Calu3 (cell line): ENCODE measurements around the gene SSNA1. TPM values are rescaled to one million over a fixed set of nuclear protein-coding genes. Genes with fewer than 3 reads are reported as not detected.

Experiments used
- BruUV-seq: library from RNA; stranded (reverse); fragments of 400-500 nt; replicated peaks from 2 replicates; lab custom pipeline; 2021; lab: Mats Ljungman, UMichigan
- CTCF ChIA-PET: fragments of 300-600 bp; sonication (Branson Sonifier 250); formaldehyde crosslinking; loops from one replicate; lab custom pipeline; 2022; ENCODE audit warnings: antibody characterized with exemption; lab: Charles Lee
- DNase-seq: peaks from one replicate; pipeline ENCODE4 v3.0.0; 2022
- H3K27ac Mint-ChIP-seq: one replicate; pipeline ENCODE4 v1.8.0; 2022; ENCODE audit warnings: mixed read lengths; ENCODE audit not compliant: unreplicated experiment
- H3K27me3 Mint-ChIP-seq: one replicate; pipeline ENCODE4 v1.8.0; 2022; ENCODE audit warnings: mixed read lengths; ENCODE audit not compliant: unreplicated experiment
- H3K36me3 Mint-ChIP-seq: one replicate; pipeline ENCODE4 v1.8.0; 2022; ENCODE audit warnings: mild to moderate bottlenecking, moderate library complexity, mixed read lengths; ENCODE audit not compliant: insufficient read depth, unreplicated experiment
- H3K4me1 Mint-ChIP-seq: one replicate; pipeline ENCODE4 v1.8.0; 2022; ENCODE audit warnings: mild to moderate bottlenecking, low read depth, mixed read lengths; ENCODE audit not compliant: unreplicated experiment
- H3K4me3 Mint-ChIP-seq: one replicate; pipeline ENCODE4 v1.8.0; 2022; ENCODE audit warnings: mild to moderate bottlenecking, low read depth, moderate library complexity, mixed read lengths; ENCODE audit not compliant: unreplicated experiment
- H3K9me3 Mint-ChIP-seq: one replicate; pipeline ENCODE4 v1.8.0; 2022; ENCODE audit warnings: low read depth, mixed read lengths; ENCODE audit not compliant: unreplicated experiment
- intact Hi-C: fragments of 100-400 bp; cut with micrococcal nuclease; formaldehyde crosslinking; loops from one replicate; pipeline ENCODE4 v1.10.0; 2022; ENCODE audit not compliant: unreplicated experiment
- total RNA-seq: library from RNA; stranded (reverse); gene quantifications from 2 replicates; pipeline ENCODE4 v1.2.3, GENCODE V29; 2022
- TF ChIP-seq, protein P1 (sequence below): fragments of 200-600 bp; IDR thresholded peaks from one replicate; pipeline ENCODE4 v1.8.0; 2022; ENCODE audit warnings: antibody characterized with exemption; ENCODE audit not compliant: unreplicated experiment

SSNA1 gene
- total RNA-seq, 1 experiment from 2014 or later = 41.9 TPM

DNA sequence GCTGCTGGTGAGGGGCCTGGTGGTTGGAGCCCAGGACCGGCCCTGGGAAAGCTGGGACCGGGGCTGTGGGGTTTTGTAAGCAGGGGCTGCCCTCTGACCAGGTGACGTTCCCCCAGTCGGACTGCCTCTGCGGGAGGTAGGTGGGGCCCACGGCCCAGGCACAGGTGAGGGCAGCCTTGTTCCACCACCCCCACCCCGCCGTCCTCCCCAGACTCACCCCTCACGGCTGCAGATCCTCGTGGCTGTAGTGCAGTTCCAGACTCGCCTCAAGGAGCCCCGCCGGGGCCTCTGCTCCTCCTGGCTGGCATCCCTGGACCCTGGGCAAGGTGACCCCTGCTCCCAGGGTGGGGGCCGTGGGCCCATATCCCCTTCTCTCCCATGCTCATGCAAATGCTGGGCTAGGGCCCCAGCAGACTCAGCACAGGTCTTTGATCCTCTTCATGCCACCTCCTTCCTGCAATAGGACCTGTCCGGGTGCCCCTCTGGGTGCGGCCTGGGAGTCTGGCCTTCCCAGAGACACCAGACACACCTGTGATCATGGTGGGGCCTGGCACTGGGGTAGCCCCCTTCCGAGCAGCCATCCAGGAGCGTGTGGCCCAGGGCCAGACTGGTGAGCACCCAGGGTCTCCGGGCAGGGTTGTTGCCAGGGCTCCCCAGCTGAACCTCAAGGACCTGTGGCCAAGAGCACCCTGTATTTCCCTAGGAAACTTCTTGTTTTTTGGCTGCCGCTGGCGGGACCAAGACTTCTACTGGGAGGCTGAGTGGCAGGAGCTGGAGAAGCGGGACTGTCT is 26.9 kb downstream of the SSNA1 start:
- TF ChIP-seq, protein P1, sequence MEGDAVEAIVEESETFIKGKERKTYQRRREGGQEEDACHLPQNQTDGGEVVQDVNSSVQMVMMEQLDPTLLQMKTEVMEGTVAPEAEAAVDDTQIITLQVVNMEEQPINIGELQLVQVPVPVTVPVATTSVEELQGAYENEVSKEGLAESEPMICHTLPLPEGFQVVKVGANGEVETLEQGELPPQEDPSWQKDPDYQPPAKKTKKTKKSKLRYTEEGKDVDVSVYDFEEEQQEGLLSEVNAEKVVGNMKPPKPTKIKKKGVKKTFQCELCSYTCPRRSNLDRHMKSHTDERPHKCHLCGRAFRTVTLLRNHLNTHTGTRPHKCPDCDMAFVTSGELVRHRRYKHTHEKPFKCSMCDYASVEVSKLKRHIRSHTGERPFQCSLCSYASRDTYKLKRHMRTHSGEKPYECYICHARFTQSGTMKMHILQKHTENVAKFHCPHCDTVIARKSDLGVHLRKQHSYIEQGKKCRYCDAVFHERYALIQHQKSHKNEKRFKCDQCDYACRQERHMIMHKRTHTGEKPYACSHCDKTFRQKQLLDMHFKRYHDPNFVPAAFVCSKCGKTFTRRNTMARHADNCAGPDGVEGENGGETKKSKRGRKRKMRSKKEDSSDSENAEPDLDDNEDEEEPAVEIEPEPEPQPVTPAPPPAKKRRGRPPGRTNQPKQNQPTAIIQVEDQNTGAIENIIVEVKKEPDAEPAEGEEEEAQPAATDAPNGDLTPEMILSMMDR = no peak
- no TSS peak for BruUV-seq
- peaks cover 46% of the 10 kb centered on the region for H3K36me3 Mint-ChIP-seq
- H3K27ac Mint-ChIP-seq = no peak overlapping the region
- intact Hi-C loops = no loop called here
- CTCF ChIA-PET = interaction anchor here (1.1 to 1.7 kb wide), 3 partner anchors 8 to 20 kb away, joined by 3 to 4 read pairs (median 4); partner anchors contain the start of gene RNF224
- no peaks in the 10 kb centered on the region for H3K27me3 Mint-ChIP-seq
- no peak overlapping the region for H3K4me3 Mint-ChIP-seq
- DNase-seq = no peak
- H3K9me3 Mint-ChIP-seq = no peaks in the 10 kb centered on the region
- no peaks in the 10 kb centered on the region for H3K4me1 Mint-ChIP-seq

- no peaks in the 10 kb centered on the region for H3K27me3 Mint-ChIP-seq
- no peaks in the 10 kb centered on the region for H3K9me3 Mint-ChIP-seq
- DNase-seq = no peak
- CTCF ChIA-PET = interaction anchor here (0.6 kb wide), 1 partner anchor 80 kb away, joined by 3 read pairs; no protein-coding TSS in a partner anchor
- intact Hi-C loops = no loop called here
- H3K4me1 Mint-ChIP-seq = no peaks in the 10 kb centered on the region
- BruUV-seq = no TSS peak
- H3K4me3 Mint-ChIP-seq = no peak overlapping the region
- no peak overlapping the region for H3K27ac Mint-ChIP-seq
- TF ChIP-seq, protein P1 = no peak
- peaks cover 44% of the 10 kb centered on the region for H3K36me3 Mint-ChIP-seq
These were observed 27.9 kb downstream of the SSNA1 start for GRCh38 chr9:137216188-137216965.

DNA sequence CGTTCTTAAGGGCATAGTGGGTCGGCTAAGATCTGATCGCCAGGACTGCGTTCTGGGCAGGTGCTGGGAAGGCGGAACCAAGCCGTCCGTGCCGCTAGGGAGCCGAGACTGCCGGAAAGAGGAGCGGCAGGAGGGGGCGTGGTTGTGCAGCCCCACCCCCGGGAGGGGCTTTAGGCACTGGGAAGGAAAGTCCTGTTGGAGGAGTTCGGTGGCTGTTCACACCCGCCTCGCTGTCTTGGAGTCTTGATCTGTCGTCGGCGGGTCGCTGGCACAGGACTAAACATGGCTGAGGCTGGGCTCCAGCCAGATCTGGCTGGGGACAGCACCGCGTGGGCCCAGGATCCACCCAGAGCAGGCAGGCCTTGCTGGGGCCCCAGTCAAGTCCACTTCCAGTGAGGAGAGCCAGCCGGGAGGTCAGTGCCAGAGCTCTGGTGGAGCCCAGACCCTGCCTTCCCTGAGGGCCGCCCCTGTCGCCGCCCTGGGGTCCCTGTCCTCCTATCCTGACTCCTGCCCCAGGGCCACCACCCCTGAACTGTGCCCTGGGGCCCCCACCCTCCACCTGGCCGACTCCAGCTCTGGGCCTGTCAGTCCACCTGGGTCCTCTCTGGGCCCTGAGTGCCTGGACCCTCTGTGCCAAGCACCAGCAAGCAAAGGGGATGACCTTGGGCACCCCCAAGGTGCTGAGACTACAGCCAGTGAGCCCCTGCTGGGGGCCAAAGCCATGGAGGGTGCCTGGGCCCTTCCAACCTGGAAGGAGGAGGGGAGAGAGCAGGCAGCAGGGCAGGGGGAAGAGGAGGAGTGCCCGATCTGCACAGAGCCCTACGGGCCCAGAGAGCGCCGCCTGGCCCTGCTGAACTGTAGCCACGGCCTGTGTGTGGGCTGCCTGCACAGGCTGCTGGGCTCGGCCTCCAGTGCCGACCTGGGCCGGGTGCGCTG is 29.1 kb downstream of the SSNA1 start:
- H3K36me3 Mint-ChIP-seq = peaks cover 41% of the 10 kb centered on the region
- DNase-seq = peak; percentile 87
- no peaks in the 10 kb centered on the region for H3K9me3 Mint-ChIP-seq
- peak overlapping the region; percentile 36 for H3K27ac Mint-ChIP-seq
- intact Hi-C loops = no loop called here
- no peaks in the 10 kb centered on the region for H3K27me3 Mint-ChIP-seq
- TF ChIP-seq, protein P1 = no peak
- CTCF ChIA-PET = no interaction called here
- TSS peak; percentile 24 for BruUV-seq
- peak overlapping the region; percentile 63 for H3K4me3 Mint-ChIP-seq
- no peaks in the 10 kb centered on the region for H3K4me1 Mint-ChIP-seq
